GM23248 (cell line): ENCODE data around the gene OMP. TPM values are rescaled to one million over a fixed set of nuclear protein-coding genes. Genes with fewer than 3 reads are reported as not detected.

Experiments used
- DNase-seq: peaks from one replicate; pipeline ENCODE4 v3.0.0-alpha.2; 2015
- H2AFZ ChIP-seq: fragments of 200-600 bp; sonication (generic); 2 replicates; pipeline ENCODE4 v1.6.1; 2016; ENCODE audit warnings: antibody characterized with exemption
- H3F3A ChIP-seq: fragments of 200-600 bp; sonication (generic); 2 replicates; pipeline ENCODE4 v1.6.1; 2016; ENCODE audit warnings: mild to moderate bottlenecking, antibody characterized with exemption, mixed run types; ENCODE audit not compliant: insufficient read depth
- H3K27ac ChIP-seq: fragments of 200-600 bp; sonication (generic); 2 replicates; pipeline ENCODE4 v1.5.1; 2016; ENCODE audit warnings: mild to moderate bottlenecking
- H3K27me3 ChIP-seq: fragments of 200-600 bp; sonication (generic); replicated peaks from 2 replicates; pipeline ENCODE4 v1.6.1; 2016; ENCODE audit warnings: mild to moderate bottlenecking; ENCODE audit not compliant: insufficient read depth
- H3K36me3 ChIP-seq: fragments of 200-600 bp; sonication (generic); 2 replicates; pipeline ENCODE4 v1.6.1; 2016; ENCODE audit warnings: low read depth, mild to moderate bottlenecking
- H3K4me1 ChIP-seq: fragments of 200-600 bp; sonication (generic); 2 replicates; pipeline ENCODE4 v1.6.1; 2016; ENCODE audit warnings: mild to moderate bottlenecking; ENCODE audit not compliant: insufficient read depth
- H3K4me2 ChIP-seq: fragments of 200-600 bp; sonication (generic); one replicate; pipeline ENCODE4 v1.6.1; 2016; ENCODE audit warnings: mild to moderate bottlenecking; ENCODE audit not compliant: unreplicated experiment
- H3K4me3 ChIP-seq: fragments of 200-600 bp; sonication (generic); 2 replicates; pipeline ENCODE4 v1.5.1; 2016; ENCODE audit warnings: mild to moderate bottlenecking
- H3K79me2 ChIP-seq: fragments of 200-600 bp; sonication (generic); 2 replicates; pipeline ENCODE4 v1.6.1; 2016; ENCODE audit warnings: mild to moderate bottlenecking; ENCODE audit not compliant: insufficient read depth
- H3K9ac ChIP-seq: fragments of 200-600 bp; sonication (generic); 2 replicates; pipeline ENCODE4 v1.6.1; 2016; ENCODE audit warnings: mild to moderate bottlenecking
- H3K9me2 ChIP-seq: fragments of 200-600 bp; sonication (generic); 2 replicates; pipeline ENCODE4 v1.6.1; 2016; ENCODE audit warnings: mixed run types, mild to moderate bottlenecking, moderate library complexity; ENCODE audit not compliant: insufficient read depth
- H3K9me3 ChIP-seq: fragments of 200-600 bp; sonication (generic); one replicate; pipeline ENCODE4 v1.6.1; 2017; ENCODE audit warnings: low read depth
- H4K20me1 ChIP-seq: fragments of 200-600 bp; sonication (generic); 2 replicates; pipeline ENCODE4 v1.6.0; 2016; ENCODE audit not compliant: insufficient read depth
- EZH2 ChIP-seq: fragments of 200-600 bp; sonication (generic); IDR thresholded peaks from 2 replicates; pipeline ENCODE4 v1.6.1; 2018; ENCODE audit warnings: antibody characterized with exemption, mild to moderate bottlenecking; ENCODE audit not compliant: insufficient read depth, poor library complexity, severe bottlenecking
- EZH2phosphoT487 ChIP-seq: fragments of 200-600 bp; sonication (generic); IDR thresholded peaks from 2 replicates; pipeline ENCODE4 v1.6.1; 2018; ENCODE audit warnings: antibody characterized with exemption, moderate library complexity, mild to moderate bottlenecking, low read depth; ENCODE audit not compliant: insufficient read depth
- WGBS, 2 experiments: methylation state at CpG; one replicate each; pipeline ENCODE4 v1.1.6; 2015 to 2017; ENCODE audit warnings: low lambda C conversion rate in 2 of 2, low coverage in 1 of 2; ENCODE audit errors: missing lambda C conversion rate in 2 of 2; 5-methylcytosine and 5-hydroxymethylcytosine counted together
- in situ Hi-C: fragments of 300-500 bp; cut with MboI; formaldehyde crosslinking; loops from 2 replicates; pipeline ENCODE4 v1.15.0; 2020
- polyA plus RNA-seq: library from polyadenylated mRNA; unstranded; fragments of >200 nt; fragmentation: Nextera tagmentation; extraction: Ambion mirVana; gene quantifications from 2 replicates; pipeline ENCODE4 v1.2.1, GENCODE V29; 2016
- total RNA-seq: library from RNA; depleted of rRNA; stranded (reverse); fragments of >200 nt; shearing (Covaris generic); gene quantifications from 2 replicates; pipeline ENCODE4 v1.2.3, GENCODE V29; 2014

Gene OMP
- total and polyA plus RNA-seq, 2 experiments from 2014 or later, result not detected

GRCh38 chr11:77120571-77120970 is 17.9 kb downstream of the OMP start:
- 94 to 95% methylated on average over 12 to 19 of the region's 19 CpGs for WGBS, 2 experiments
- in situ Hi-C loops, result loop anchor here (10.0 kb wide), 1 partner anchor 434 kb away; no protein-coding TSS in a partner anchor

GRCh38 chr11:77121096-77121640 is 18.5 kb downstream of the OMP start:
- Histone ChIP-seq H3K79me2 (no peaks in the 10 kb centered on the region), H3K9ac (no peak overlapping the region), H2AFZ (no peak overlapping the region), H3K27me3 (no peaks in the 10 kb centered on the region), H3K4me1 (no peaks in the 10 kb centered on the region), H3F3A (no peaks in the 10 kb centered on the region), H3K4me2 (no peak overlapping the region), H3K9me2 (no peaks in the 10 kb centered on the region), H3K27ac (no peak overlapping the region), H3K4me3 (no peak overlapping the region), H3K36me3 (no peaks in the 10 kb centered on the region), H4K20me1 (no peaks in the 10 kb centered on the region), H3K9me3 (no peaks in the 10 kb centered on the region)
- in situ Hi-C loops, result loop anchor here (10.0 kb wide), 1 partner anchor 434 kb away; no protein-coding TSS in a partner anchor
- no peak for DNase-seq
- WGBS, 2 experiments, result 85 to 90% methylated on average over 6 to 10 of the region's 10 CpGs
- no peak for TF ChIP-seq EZH2phosphoT487
- TF ChIP-seq EZH2, result no peak

More at GRCh38 chr11:77120571-77120970, 17.9 kb downstream of the OMP start:
- H3K4me2 ChIP-seq, result no peak overlapping the region
- H3K9me2 ChIP-seq, result no peaks in the 10 kb centered on the region
- no peak for DNase-seq
- no peak overlapping the region for H3K9ac ChIP-seq
- H2AFZ ChIP-seq, result no peak overlapping the region
- H3K79me2 ChIP-seq, result no peaks in the 10 kb centered on the region
- TF ChIP-seq EZH2, result no peak
- no peak for TF ChIP-seq EZH2phosphoT487
- no peaks in the 10 kb centered on the region for H3F3A ChIP-seq
- no peaks in the 10 kb centered on the region for H3K27me3 ChIP-seq
- no peak overlapping the region for H3K4me3 ChIP-seq
- H3K9me3 ChIP-seq, result no peaks in the 10 kb centered on the region
- H3K4me1 ChIP-seq, result no peaks in the 10 kb centered on the region
- no peaks in the 10 kb centered on the region for H3K36me3 ChIP-seq
- no peak overlapping the region for H3K27ac ChIP-seq
- H4K20me1 ChIP-seq, result no peaks in the 10 kb centered on the region

- 94 to 95% methylated on average over 7 of the region's 8 CpGs for WGBS, 2 experiments
- in situ Hi-C loops, result loop anchor here (10.0 kb wide), 1 partner anchor 433 kb away; no protein-coding TSS in a partner anchor
These were observed 19.4 kb downstream of the OMP start for GRCh38 chr11:77121876-77122575.

GRCh38 chr11:77122576-77123212 is 20.1 kb downstream of the OMP start:
- no peaks in the 10 kb centered on the region for H3F3A ChIP-seq
- no peaks in the 10 kb centered on the region for H3K36me3 ChIP-seq
- H3K9ac ChIP-seq, result no peak overlapping the region
- H3K27me3 ChIP-seq, result no peaks in the 10 kb centered on the region
- no peak overlapping the region for H3K27ac ChIP-seq
- 95% methylated on average over 7 of the region's 7 CpGs for WGBS, 2 experiments
- in situ Hi-C loops, result loop anchor here (10.0 kb wide), 1 partner anchor 432 kb away; no protein-coding TSS in a partner anchor
- no peak for DNase-seq
- H3K4me1 ChIP-seq, result peaks cover 3% of the 10 kb centered on the region; the same call in 1 of the 2 replicates
- no peak overlapping the region for H3K4me2 ChIP-seq
- no peak overlapping the region for H3K4me3 ChIP-seq
- H2AFZ ChIP-seq, result no peak overlapping the region
- H3K9me3 ChIP-seq, result no peaks in the 10 kb centered on the region
- H3K9me2 ChIP-seq, result no peaks in the 10 kb centered on the region
- H3K79me2 ChIP-seq, result no peaks in the 10 kb centered on the region
- TF ChIP-seq EZH2phosphoT487 (no peak), EZH2 (no peak)
- H4K20me1 ChIP-seq, result no peaks in the 10 kb centered on the region

More at GRCh38 chr11:77121876-77122575, 19.4 kb downstream of the OMP start:
- Histone ChIP-seq H3F3A (no peaks in the 10 kb centered on the region), H3K27ac (no peak overlapping the region), H3K36me3 (no peaks in the 10 kb centered on the region), H3K79me2 (no peaks in the 10 kb centered on the region), H4K20me1 (no peaks in the 10 kb centered on the region), H3K9me3 (no peaks in the 10 kb centered on the region), H3K9me2 (no peaks in the 10 kb centered on the region), H3K4me3 (no peak overlapping the region), H2AFZ (no peak overlapping the region), H3K9ac (no peak overlapping the region), H3K4me2 (no peak overlapping the region), H3K4me1 (no peaks in the 10 kb centered on the region), H3K27me3 (no peaks in the 10 kb centered on the region)
- TF ChIP-seq EZH2phosphoT487, result no peak
- TF ChIP-seq EZH2, result no peak
- DNase-seq, result no peak
